K562 (cell line): Measurements from ENCODE around the gene LENG8.

Source experiments
- CEBPB ChIP-seq: fragments of 450-650 bp; IDR thresholded peaks from 2 replicates; pipeline ENCODE4 v1.6.1; 2016; ENCODE audit warnings: missing genetic modification characterization, missing compliant biosample characterization
- GATAD2B ChIP-seq: fragments of 450-650 bp; IDR thresholded peaks from 2 replicates; pipeline ENCODE4 v1.6.1; 2017; ENCODE audit warnings: mild to moderate bottlenecking, borderline replicate concordance
- HCFC1 ChIP-seq: IDR thresholded peaks from 2 replicates; pipeline ENCODE4 v1.6.1; 2012; ENCODE audit warnings: low read depth, low read length, improper control_type of control experiment
- HDAC8 ChIP-seq: fragments of 450-650 bp; IDR thresholded peaks from 2 replicates; pipeline ENCODE4 v1.6.1; 2016; ENCODE audit warnings: mild to moderate bottlenecking, missing genetic modification characterization, moderate library complexity, missing compliant biosample characterization
- KDM1A ChIP-seq, 2 experiments: fragments of 450-650 bp; IDR thresholded peaks; 2 replicates each; pipeline ENCODE4 v1.6.1; 2016; ENCODE audit warnings: mild to moderate bottlenecking in 2 of 2
- NFIC ChIP-seq: fragments of 450-650 bp; IDR thresholded peaks from 2 replicates; pipeline ENCODE4 v1.6.1; 2017; ENCODE audit warnings: mild to moderate bottlenecking, inconsistent platforms
- TFAM ChIP-seq: fragments of 250-450 bp; sonication (Bioruptor Pico); conservative IDR thresholded peaks from 2 replicates; pipeline ENCODE4 v1.5.0; 2021; ENCODE audit warnings: mild to moderate bottlenecking, moderate library complexity
- TOE1 ChIP-seq, 2 experiments: fragments of 450-650 bp in 1 of 2; sonication (generic) in 1 of 2; formaldehyde crosslinking in 1 of 2; IDR thresholded peaks; 2 replicates each; pipeline versions ENCODE4 v1.7.1 to v1.8.0; 2016 to 2022; ENCODE audit warnings: borderline replicate concordance in 2 of 2, mild to moderate bottlenecking in 2 of 2, antibody characterized with exemption in 1 of 2, inconsistent platforms in 1 of 2, low read depth in 1 of 2, missing genetic modification reagents in 1 of 2, moderate library complexity in 1 of 2
- ZNF224 ChIP-seq: sonication (generic); formaldehyde crosslinking; IDR thresholded peaks from 2 replicates; pipeline ENCODE4 v1.8.0; 2022; ENCODE audit warnings: mild to moderate bottlenecking, missing genetic modification reagents
- ZNF23 ChIP-seq: fragments of 250-450 bp; sonication (Bioruptor Pico); IDR thresholded peaks from 2 replicates; pipeline ENCODE4 v1.4.0; 2020; ENCODE audit warnings: mild to moderate bottlenecking
- TF ChIP-seq, protein P1 (sequence below), 3 experiments: IDR thresholded peaks in 2 of 3; conservative IDR thresholded peaks in 1 of 3; 2 replicates each; pipeline ENCODE4 v1.5.1; 2011 to 2012; ENCODE audit warnings: low read length in 3 of 3, mild to moderate bottlenecking in 3 of 3, control low read depth in 2 of 3, improper control_type of control experiment in 1 of 3, inconsistent platforms in 1 of 3, low read depth in 1 of 3, mixed read lengths in 1 of 3, moderate library complexity in 1 of 3; ENCODE audit not compliant: insufficient read depth in 2 of 3
- TF ChIP-seq, protein P2 (sequence below): fragments of 250-450 bp; sonication (Bioruptor Pico); IDR thresholded peaks from 2 replicates; pipeline ENCODE4 v1.4.0; 2020; ENCODE audit warnings: mild to moderate bottlenecking
- TF ChIP-seq, protein P3 (sequence below), 2 experiments: fragments of 450-650 bp in 1 of 2; sonication (generic) in 1 of 2; formaldehyde crosslinking in 1 of 2; IDR thresholded peaks in 1 of 2; conservative IDR thresholded peaks in 1 of 2; 2 replicates each; pipeline versions ENCODE4 v1.6.1 to v1.8.1; 2016 to 2023; ENCODE audit warnings: mild to moderate bottlenecking in 2 of 2, moderate library complexity in 2 of 2, inconsistent platforms in 1 of 2, missing genetic modification reagents in 1 of 2
- TF ChIP-seq, protein P4 (sequence below): fragments of 450-650 bp; IDR thresholded peaks from 2 replicates; pipeline ENCODE4 v1.6.1; 2016; ENCODE audit warnings: borderline replicate concordance

DNA sequence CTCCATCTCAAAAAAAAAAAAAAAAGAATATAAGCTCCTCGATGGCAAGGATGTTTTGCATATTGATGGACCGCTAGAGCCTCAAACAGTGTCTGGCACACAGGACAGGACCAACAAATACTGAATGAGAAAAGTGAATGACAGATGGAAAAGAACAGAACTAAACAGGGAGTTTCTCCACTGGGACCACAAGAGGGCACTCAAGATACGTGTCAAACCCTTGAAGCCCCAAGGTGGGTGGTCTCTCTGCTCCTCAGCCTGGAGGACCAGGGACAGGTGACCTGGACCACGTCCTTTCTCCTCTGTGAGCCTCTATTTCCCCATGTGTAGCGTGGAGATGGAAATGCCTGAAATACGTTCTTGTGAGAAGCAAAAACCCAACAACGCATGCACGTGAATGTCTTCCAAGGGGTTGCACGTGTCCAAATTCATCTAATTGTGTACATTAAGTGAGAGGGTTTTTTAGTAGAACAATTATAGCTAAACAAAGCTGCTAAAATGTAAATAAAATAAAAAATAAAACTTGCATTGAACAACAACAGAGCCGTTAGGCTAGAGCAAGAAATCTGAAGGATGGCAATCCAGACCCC is 29.8 kb downstream of the LENG8 start:
- no peak for TF ChIP-seq ZNF224
- no peak for TF ChIP-seq CEBPB (tag)
- TF ChIP-seq ZNF23 = no peak
- TF ChIP-seq GATAD2B = no peak
- TF ChIP-seq, protein P1, sequence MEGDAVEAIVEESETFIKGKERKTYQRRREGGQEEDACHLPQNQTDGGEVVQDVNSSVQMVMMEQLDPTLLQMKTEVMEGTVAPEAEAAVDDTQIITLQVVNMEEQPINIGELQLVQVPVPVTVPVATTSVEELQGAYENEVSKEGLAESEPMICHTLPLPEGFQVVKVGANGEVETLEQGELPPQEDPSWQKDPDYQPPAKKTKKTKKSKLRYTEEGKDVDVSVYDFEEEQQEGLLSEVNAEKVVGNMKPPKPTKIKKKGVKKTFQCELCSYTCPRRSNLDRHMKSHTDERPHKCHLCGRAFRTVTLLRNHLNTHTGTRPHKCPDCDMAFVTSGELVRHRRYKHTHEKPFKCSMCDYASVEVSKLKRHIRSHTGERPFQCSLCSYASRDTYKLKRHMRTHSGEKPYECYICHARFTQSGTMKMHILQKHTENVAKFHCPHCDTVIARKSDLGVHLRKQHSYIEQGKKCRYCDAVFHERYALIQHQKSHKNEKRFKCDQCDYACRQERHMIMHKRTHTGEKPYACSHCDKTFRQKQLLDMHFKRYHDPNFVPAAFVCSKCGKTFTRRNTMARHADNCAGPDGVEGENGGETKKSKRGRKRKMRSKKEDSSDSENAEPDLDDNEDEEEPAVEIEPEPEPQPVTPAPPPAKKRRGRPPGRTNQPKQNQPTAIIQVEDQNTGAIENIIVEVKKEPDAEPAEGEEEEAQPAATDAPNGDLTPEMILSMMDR (IDR thresholded peaks at IDR 0.05 in 2 of 3, conservative IDR thresholded peaks at IDR 0.05 in 1 of 3; ENCODE audit: insufficient read depth in 2 of 3, low read depth in 1 of 3, low read length in 3 of 3) = peak; percentile 55 to 78 (median 66)
- no peak for TF ChIP-seq NFIC
- TF ChIP-seq, protein P2, sequence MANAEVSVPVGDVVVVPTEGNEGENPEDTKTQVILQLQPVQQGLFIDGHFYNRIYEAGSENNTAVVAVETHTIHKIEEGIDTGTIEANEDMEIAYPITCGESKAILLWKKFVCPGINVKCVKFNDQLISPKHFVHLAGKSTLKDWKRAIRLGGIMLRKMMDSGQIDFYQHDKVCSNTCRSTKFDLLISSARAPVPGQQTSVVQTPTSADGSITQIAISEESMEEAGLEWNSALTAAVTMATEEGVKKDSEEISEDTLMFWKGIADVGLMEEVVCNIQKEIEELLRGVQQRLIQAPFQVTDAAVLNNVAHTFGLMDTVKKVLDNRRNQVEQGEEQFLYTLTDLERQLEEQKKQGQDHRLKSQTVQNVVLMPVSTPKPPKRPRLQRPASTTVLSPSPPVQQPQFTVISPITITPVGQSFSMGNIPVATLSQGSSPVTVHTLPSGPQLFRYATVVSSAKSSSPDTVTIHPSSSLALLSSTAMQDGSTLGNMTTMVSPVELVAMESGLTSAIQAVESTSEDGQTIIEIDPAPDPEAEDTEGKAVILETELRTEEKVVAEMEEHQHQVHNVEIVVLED (CRISPR knock-in tag) = no peak
- TF ChIP-seq KDM1A (IDR thresholded peaks at IDR 0.05) = no peak
- no peak for TF ChIP-seq HDAC8 (tag)
- TF ChIP-seq TFAM = no peak
- TF ChIP-seq, protein P3, sequence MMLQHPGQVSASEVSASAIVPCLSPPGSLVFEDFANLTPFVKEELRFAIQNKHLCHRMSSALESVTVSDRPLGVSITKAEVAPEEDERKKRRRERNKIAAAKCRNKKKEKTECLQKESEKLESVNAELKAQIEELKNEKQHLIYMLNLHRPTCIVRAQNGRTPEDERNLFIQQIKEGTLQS (IDR thresholded peaks at IDR 0.05) = no peak
- TF ChIP-seq, protein P3 (CRISPR knock-in tag; conservative IDR thresholded peaks at IDR 0.05) = no peak
- no peak for TF ChIP-seq HCFC1
- TF ChIP-seq, protein P4, sequence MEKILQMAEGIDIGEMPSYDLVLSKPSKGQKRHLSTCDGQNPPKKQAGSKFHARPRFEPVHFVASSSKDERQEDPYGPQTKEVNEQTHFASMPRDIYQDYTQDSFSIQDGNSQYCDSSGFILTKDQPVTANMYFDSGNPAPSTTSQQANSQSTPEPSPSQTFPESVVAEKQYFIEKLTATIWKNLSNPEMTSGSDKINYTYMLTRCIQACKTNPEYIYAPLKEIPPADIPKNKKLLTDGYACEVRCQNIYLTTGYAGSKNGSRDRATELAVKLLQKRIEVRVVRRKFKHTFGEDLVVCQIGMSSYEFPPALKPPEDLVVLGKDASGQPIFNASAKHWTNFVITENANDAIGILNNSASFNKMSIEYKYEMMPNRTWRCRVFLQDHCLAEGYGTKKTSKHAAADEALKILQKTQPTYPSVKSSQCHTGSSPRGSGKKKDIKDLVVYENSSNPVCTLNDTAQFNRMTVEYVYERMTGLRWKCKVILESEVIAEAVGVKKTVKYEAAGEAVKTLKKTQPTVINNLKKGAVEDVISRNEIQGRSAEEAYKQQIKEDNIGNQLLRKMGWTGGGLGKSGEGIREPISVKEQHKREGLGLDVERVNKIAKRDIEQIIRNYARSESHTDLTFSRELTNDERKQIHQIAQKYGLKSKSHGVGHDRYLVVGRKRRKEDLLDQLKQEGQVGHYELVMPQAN = no peak
- TF ChIP-seq TOE1 (IDR thresholded peaks at IDR 0.05; ENCODE audit: borderline replicate concordance) = no peak
- TF ChIP-seq TOE1 (CRISPR knock-in tag; IDR thresholded peaks at IDR 0.05; ENCODE audit: borderline replicate concordance, low read depth) = no peak
